ENCODE data around the gene RAB6D.
A peak's percentile ranks its signal among the peaks of the same experiment; 100 is the strongest.
"Not testable (repeated sequence)": the region's sequence is repeated elsewhere in the genome, so short reads cannot be mapped to it uniquely, and the experiment has no call there.

Gene RAB6D

DNA sequence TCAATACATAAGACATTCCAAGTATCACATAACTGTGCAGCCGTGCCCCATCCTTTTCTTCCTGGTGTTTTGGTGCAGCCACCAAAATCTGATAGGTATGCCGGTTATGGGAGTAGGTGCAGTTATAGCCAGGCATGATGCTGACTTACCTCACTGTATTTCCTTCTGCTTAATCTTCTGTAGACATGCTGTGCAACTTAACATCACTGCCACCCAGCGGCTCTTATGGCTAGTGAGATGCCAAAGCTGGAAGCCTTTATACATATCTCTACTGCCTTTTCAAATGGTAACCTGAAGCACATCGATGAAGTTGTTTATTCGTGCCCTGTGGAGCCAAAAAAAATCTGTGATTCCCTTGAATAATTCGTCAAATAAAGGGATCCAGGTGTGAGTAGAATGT, 28.6 kb downstream of the RAB6D start:
- TF ChIP-seq CTCF (IDR thresholded peaks at IDR 0.05; ENCODE audit: low read depth, low read length, missing control alignments): peak; percentile 25
- not testable (repeated sequence) for H3K4me3 ChIP-seq (ENCODE audit: low read depth, low read length); DNase-seq (ENCODE audit: low read depth)

- H3K4me3 ChIP-seq (ENCODE audit: low read depth, low read length); DNase-seq (ENCODE audit: low read depth): not testable (repeated sequence)
These were observed 31.3 kb downstream of the RAB6D start for GRCh38 chr2:131332709-131333108.

- not testable (repeated sequence) for DNase-seq (ENCODE audit: low read depth); H3K4me3 ChIP-seq (ENCODE audit: low read depth, low read length)
These were observed 33.0 kb downstream of the RAB6D start for GRCh38 chr2:131331000-131331399.

GRCh38 chr2:131322209-131322608, 41.8 kb downstream of the RAB6D start:
- no peak overlapping the region for H3K4me3 ChIP-seq (ENCODE audit: low read depth, low read length)
- no peak for DNase-seq (ENCODE audit: low read depth)
- no peak for TF ChIP-seq CTCF (IDR thresholded peaks at IDR 0.05; ENCODE audit: low read depth, low read length, missing control alignments)

GRCh38 chr2:131321344-131321743, 42.6 kb downstream of the RAB6D start:
- not testable (repeated sequence) for DNase-seq (ENCODE audit: low read depth); H3K4me3 ChIP-seq (ENCODE audit: low read depth, low read length)

- not testable (repeated sequence) for H3K4me3 ChIP-seq (ENCODE audit: low read depth, low read length); DNase-seq (ENCODE audit: low read depth)
- TF ChIP-seq CTCF (IDR thresholded peaks at IDR 0.05; ENCODE audit: low read depth, low read length, missing control alignments): peak; percentile 37
These were observed 53.0 kb downstream of the RAB6D start for GRCh38 chr2:131311001-131311400.
